H1 (cell line): ENCODE results near the gene AFAP1L1. TPM values are rescaled to one million over a fixed set of nuclear protein-coding genes. Genes with fewer than 3 reads are reported as not detected.

Experiments used
- CTCF ChIA-PET: fragments of 300-600 bp; sonication (Branson Sonifier 250); formaldehyde crosslinking; loops from one replicate; lab custom pipeline; 2021; ENCODE audit not compliant: partially characterized antibody; lab: Charles Lee
- POLR2A ChIA-PET: fragments of 300-600 bp; sonication (Branson Sonifier 250); formaldehyde crosslinking; loops from one replicate; lab custom pipeline; 2021; ENCODE audit warnings: inconsistent platforms; ENCODE audit not compliant: partially characterized antibody; lab: Charles Lee
- DNase-seq, 2 experiments: peaks; one replicate each; pipeline versions ENCODE4 v3.0.0 to v3.0.0-alpha.2; 2010 to 2022; ENCODE audit warnings: low spot score in 2 of 2, low read depth in 1 of 2, mixed read lengths in 1 of 2
- FAIRE-seq: peaks from 2 replicates; lab custom pipeline; 2011; peaks lifted over from hg19 to GRCh38; lab: Jason Lieb, UNC
- H2AFZ ChIP-seq: 2 replicates; pipeline ENCODE4 v1.8.1; 2012; ENCODE audit warnings: low read length, inconsistent platforms
- H2AK5ac ChIP-seq: 2 replicates; pipeline ENCODE4 v1.6.1; 2013; ENCODE audit warnings: low read depth, low read length
- H2BK120ac ChIP-seq: replicated peaks from 2 replicates; pipeline ENCODE3; 2013; ENCODE audit warnings: low read depth, low read length, inconsistent platforms
- H2BK12ac ChIP-seq: 2 replicates; pipeline ENCODE4 v1.6.1; 2013; ENCODE audit warnings: low read depth, low read length
- H2BK15ac ChIP-seq: 2 replicates; pipeline ENCODE4 v1.6.1; 2013; ENCODE audit warnings: low read length
- H2BK20ac ChIP-seq: 2 replicates; pipeline ENCODE4 v1.6.1; 2013; ENCODE audit warnings: low read length
- H2BK5ac ChIP-seq: 2 replicates; pipeline ENCODE4 v1.6.1; 2013; ENCODE audit warnings: low read depth, low read length
- H3K14ac ChIP-seq: 2 replicates; pipeline ENCODE4 v1.6.1; 2013; ENCODE audit warnings: inconsistent platforms; ENCODE audit not compliant: insufficient read length
- H3K18ac ChIP-seq: 2 replicates; pipeline ENCODE4 v1.6.1; 2013; ENCODE audit warnings: low read length; ENCODE audit errors: extremely low read depth
- H3K23ac ChIP-seq: 2 replicates; pipeline ENCODE4 v1.6.1; 2013; ENCODE audit warnings: inconsistent platforms; ENCODE audit not compliant: insufficient read length
- H3K23me2 ChIP-seq: 2 replicates; pipeline ENCODE4 v1.6.1; 2013; ENCODE audit warnings: low read depth, low read length
- H3K27ac ChIP-seq: 2 replicates; pipeline ENCODE4 v1.6.1; 2011; ENCODE audit warnings: low read depth, low read length, inconsistent platforms
- H3K27me3 ChIP-seq, 4 experiments: replicated peaks in 1 of 4; 1 replicate in 1 of 4; 2 replicates in 3 of 4; pipeline versions ENCODE4 v1.6.1 to v1.8.1; 2011 to 2013; ENCODE audit warnings: low read length in 3 of 4, mild to moderate bottlenecking in 3 of 4, inconsistent platforms in 2 of 4, mixed read lengths in 2 of 4, moderate library complexity in 1 of 4; ENCODE audit not compliant: control insufficient read depth in 3 of 4, insufficient read depth in 3 of 4; ENCODE audit errors: extremely low read depth in 1 of 4
- H3K36me3 ChIP-seq, 4 experiments: 2 replicates each; pipeline versions ENCODE4 v1.6.1 to v1.8.1; 2011 to 2013; ENCODE audit warnings: mild to moderate bottlenecking in 4 of 4, low read length in 3 of 4, moderate library complexity in 2 of 4, control low read depth in 1 of 4, inconsistent platforms in 1 of 4; ENCODE audit not compliant: insufficient read depth in 4 of 4, control insufficient read depth in 2 of 4
- H3K4ac ChIP-seq: replicated peaks from 2 replicates; pipeline ENCODE3; 2013; ENCODE audit warnings: low read length, low read depth, mixed read lengths, inconsistent platforms; ENCODE audit not compliant: insufficient read length
- H3K4me1 ChIP-seq, 4 experiments: replicated peaks in 1 of 4; 1 replicate in 1 of 4; 2 replicates in 3 of 4; pipeline versions ENCODE4 v1.6.1 to v1.8.1; 2011 to 2013; ENCODE audit warnings: low read length in 3 of 4, inconsistent platforms in 2 of 4, mixed read lengths in 1 of 4; ENCODE audit not compliant: insufficient read depth in 4 of 4, control insufficient read depth in 3 of 4
- H3K4me2 ChIP-seq, 2 experiments: 2 replicates each; pipeline versions ENCODE4 v1.6.1 to v1.8.1; 2011 to 2013; ENCODE audit warnings: low read depth in 2 of 2, low read length in 2 of 2, control low read depth in 1 of 2, inconsistent platforms in 1 of 2, mild to moderate bottlenecking in 1 of 2; ENCODE audit not compliant: insufficient read depth in 1 of 2
- H3K4me3 ChIP-seq, 4 experiments: fragments of 200-600, 300-600 bp in 1 of 4; sonication (generic), shearing (Covaris generic), sonication (Bioruptor Twin) in 1 of 4; 2 replicates each; pipeline versions ENCODE4 v1.5.1 to v1.8.1; 2011 to 2016; ENCODE audit warnings: low read length in 4 of 4, low read depth in 3 of 4, control low read depth in 2 of 4, inconsistent platforms in 2 of 4, mild to moderate bottlenecking in 2 of 4, mixed read lengths in 1 of 4, moderate library complexity in 1 of 4; ENCODE audit not compliant: insufficient read depth in 2 of 4; ENCODE audit errors: extremely low read depth in 1 of 4
- H3K56ac ChIP-seq: replicated peaks from 2 replicates; pipeline ENCODE3; 2013; ENCODE audit warnings: low read depth, mild to moderate bottlenecking, mixed read lengths, low read length, inconsistent platforms; ENCODE audit not compliant: insufficient read length
- H3K79me1 ChIP-seq: 2 replicates; pipeline ENCODE4 v1.6.1; 2013; ENCODE audit warnings: low read depth, low read length, control low read depth
- H3K79me2 ChIP-seq, 2 experiments: 2 replicates each; pipeline versions ENCODE4 v1.6.1 to v1.8.1; 2012 to 2013; ENCODE audit warnings: low read length in 2 of 2, mild to moderate bottlenecking in 2 of 2, inconsistent platforms in 1 of 2; ENCODE audit not compliant: insufficient read depth in 2 of 2, control insufficient read depth in 1 of 2
- H3K9ac ChIP-seq, 4 experiments: replicated peaks in 1 of 4; 1 replicate in 1 of 4; 2 replicates in 3 of 4; pipeline versions ENCODE4 v1.6.1 to v1.8.1; 2011 to 2013; ENCODE audit warnings: low read depth in 3 of 4, low read length in 3 of 4, control low read depth in 2 of 4, mild to moderate bottlenecking in 2 of 4, moderate library complexity in 2 of 4, inconsistent platforms in 1 of 4; ENCODE audit errors: extremely low read depth in 1 of 4
- H3K9me3 ChIP-seq, 2 experiments: 2 replicates each; pipeline versions ENCODE4 v1.6.1 to v1.8.1; 2012 to 2013; ENCODE audit warnings: mild to moderate bottlenecking in 2 of 2, moderate library complexity in 2 of 2, control low read depth in 1 of 2, inconsistent platforms in 1 of 2, low read depth in 1 of 2, low read length in 1 of 2, mixed read lengths in 1 of 2; ENCODE audit not compliant: insufficient read depth in 2 of 2
- H4K20me1 ChIP-seq, 2 experiments: replicated peaks in 1 of 2; 2 replicates each; pipeline versions ENCODE3 to v1.8.1; 2011 to 2013; ENCODE audit warnings: inconsistent platforms in 2 of 2, low read length in 2 of 2, mild to moderate bottlenecking in 1 of 2; ENCODE audit not compliant: insufficient read depth in 2 of 2, control insufficient read depth in 1 of 2
- H4K5ac ChIP-seq: 2 replicates; pipeline ENCODE4 v1.6.1; 2013; ENCODE audit warnings: low read length, low read depth, mixed read lengths, inconsistent platforms; ENCODE audit not compliant: insufficient read length
- H4K8ac ChIP-seq: 2 replicates; pipeline ENCODE4 v1.8.0; 2013; ENCODE audit warnings: mild to moderate bottlenecking, moderate library complexity, low read length, inconsistent platforms; ENCODE audit not compliant: insufficient read depth; ENCODE audit errors: extremely low read depth
- H4K91ac ChIP-seq: replicated peaks from 2 replicates; pipeline ENCODE3; 2013; ENCODE audit warnings: low read length, mixed read lengths, inconsistent platforms; ENCODE audit not compliant: insufficient read length
- BRCA1 ChIP-seq: IDR thresholded peaks from 2 replicates; pipeline ENCODE4 v1.6.1; 2012; ENCODE audit warnings: low read depth, low read length, improper control_type of control experiment
- EP300 ChIP-seq, 2 experiments: IDR thresholded peaks; 1 replicate in 1 of 2; 2 replicates in 1 of 2; pipeline ENCODE4 v1.6.1; 2011 to 2012; ENCODE audit warnings: low read depth in 2 of 2, low read length in 2 of 2, mild to moderate bottlenecking in 2 of 2, borderline replicate concordance in 1 of 2, inconsistent platforms in 1 of 2, moderate library complexity in 1 of 2
- GTF2F1 ChIP-seq: IDR thresholded peaks from 2 replicates; pipeline ENCODE4 v1.6.1; 2012; ENCODE audit warnings: low read depth, low read length, improper control_type of control experiment, borderline replicate concordance
- JUN ChIP-seq: IDR thresholded peaks from 2 replicates; pipeline ENCODE4 v1.6.1; 2011; ENCODE audit warnings: low read depth, mild to moderate bottlenecking, improper control_type of control experiment, low read length
- JUND ChIP-seq: IDR thresholded peaks from 2 replicates; pipeline ENCODE4 v1.6.1; 2011; ENCODE audit warnings: mild to moderate bottlenecking, improper control_type of control experiment, low read length
- KDM1A ChIP-seq: fragments of 200-600, 300-600 bp; sonication (generic); IDR thresholded peaks from 2 replicates; pipeline ENCODE4 v1.7.1; 2016; ENCODE audit warnings: mild to moderate bottlenecking, low read length, borderline replicate concordance
- MAFK ChIP-seq: IDR thresholded peaks from 2 replicates; pipeline ENCODE4 v1.6.1; 2012; ENCODE audit warnings: low read depth, mild to moderate bottlenecking, improper control_type of control experiment, low read length
- PHF8 ChIP-seq: fragments of 200-600 bp; sonication (generic); conservative IDR thresholded peaks from 2 replicates; pipeline ENCODE4 v1.7.1; 2012; ENCODE audit warnings: low read depth, mild to moderate bottlenecking, inconsistent platforms, low read length, moderate library complexity
- RAD21 ChIP-seq, 2 experiments: IDR thresholded peaks in 1 of 2; conservative IDR thresholded peaks in 1 of 2; 2 replicates each; pipeline ENCODE4 v1.6.1; 2011; ENCODE audit warnings: low read depth in 2 of 2, low read length in 2 of 2, improper control_type of control experiment in 1 of 2, inconsistent platforms in 1 of 2, mild to moderate bottlenecking in 1 of 2, moderate library complexity in 1 of 2
- RFX5 ChIP-seq: IDR thresholded peaks from 2 replicates; pipeline ENCODE4 v1.6.1; 2011; ENCODE audit warnings: low read depth, low read length, improper control_type of control experiment, borderline replicate concordance
- SUZ12 ChIP-seq: fragments of 200-600 bp; sonication (generic); IDR thresholded peaks from 2 replicates; pipeline ENCODE4 v1.6.1; 2012; ENCODE audit warnings: mild to moderate bottlenecking, inconsistent platforms, low read length, moderate library complexity, mixed read lengths
- TAF7 ChIP-seq: optimal IDR thresholded peaks from 2 replicates; pipeline ENCODE3; 2011; ENCODE audit warnings: low read depth, mild to moderate bottlenecking, inconsistent platforms, low read length, moderate library complexity, borderline replicate concordance
- TBP ChIP-seq: IDR thresholded peaks from 2 replicates; pipeline ENCODE4 v1.6.1; 2011; ENCODE audit warnings: low read depth, low read length, improper control_type of control experiment
- TEAD4 ChIP-seq: IDR thresholded peaks from 2 replicates; pipeline ENCODE4 v1.6.1; 2012; ENCODE audit warnings: low read depth, low read length, inconsistent platforms, mixed read lengths
- WGBS, 2 experiments: shearing (Covaris generic) in 1 of 2; methylation state at CpG; one replicate each; pipeline versions ENCODE4 v1.1.6 to v1.1.7; 2013 to 2015; ENCODE audit warnings: low lambda C conversion rate in 2 of 2, mixed read lengths in 2 of 2, inconsistent platforms in 1 of 2, low coverage in 1 of 2, missing lambda C conversion rate in 1 of 2; ENCODE audit not compliant: insufficient replicate concordance in 2 of 2, insufficient coverage in 1 of 2, insufficient read length in 1 of 2; ENCODE audit errors: extremely low coverage in 1 of 2, missing lambda C conversion rate in 1 of 2; 5-methylcytosine and 5-hydroxymethylcytosine counted together
- polyA plus RNA-seq, 7 experiments: library from polyadenylated mRNA; depleted of rRNA in 3 of 7; stranded (reverse) in 5 of 7; unstranded in 2 of 7; fragments of >200 nt in 5 of 7; fragments of 200-250 nt in 2 of 7; gene quantifications; 1 replicate in 5 of 7; 2 replicates in 1 of 7; 4 replicates in 1 of 7; pipeline versions ENCODE4 v1.2.1 to v1.2.3, GENCODE V29; 2011 to 2013; ENCODE audit warnings: missing spikeins in 2 of 7, mixed read lengths in 2 of 7
- total RNA-seq: library from RNA; stranded (reverse); fragmentation: NEBNext Ultra II Directional; extraction: Animal tissue kit (Norgen Biotek cat#: 25700); gene quantifications from 2 replicates; pipeline ENCODE4 v1.2.1, GENCODE V29; 2021

AFAP1L1 gene
- total and polyA plus RNA-seq, 2 of the 8 experiments (the other 6 are each of a cell fraction or from before 2014, with no cell fraction given), result 0.79 to 4.7 TPM

GRCh38 chr5:149265068-149265465, 6.6 kb upstream of the AFAP1L1 start:
- no peak for FAIRE-seq

More at GRCh38 chr5:149265068-149265465, 6.6 kb upstream of the AFAP1L1 start:
- no peaks in the 10 kb centered on the region for H3K36me3 ChIP-seq
- H3K9ac ChIP-seq, result no peak overlapping the region
- peaks cover 0 to 2% of the 10 kb centered on the region in 2 experiments for H4K20me1 ChIP-seq
- POLR2A ChIA-PET, result interaction anchor here (1.0 kb wide), 1 partner anchor 124 kb away, joined by 3 read pairs; the partner anchor contains the start of gene ABLIM3
- H4K91ac ChIP-seq, result no peak overlapping the region
- H4K5ac ChIP-seq, result no peak overlapping the region
- H2BK12ac ChIP-seq, result no peak overlapping the region
- H2BK120ac ChIP-seq, result no peak overlapping the region
- H3K4ac ChIP-seq, result no peak overlapping the region
- CTCF ChIA-PET, result interaction anchor here (0.6 to 7.5 kb wide), 46 partner anchors 8 to 534 kb away, joined by 3 to 88 read pairs (median 4); partner anchors contain the start of genes ABLIM3, ADRB2 and GRPEL2
- H2AK5ac ChIP-seq, result no peak overlapping the region
- H3K4me2 ChIP-seq, result no peak overlapping the region
- no peak overlapping the region for H3K27ac ChIP-seq
- no peak overlapping the region for H3K4me3 ChIP-seq
- H3K18ac ChIP-seq, result no peak overlapping the region
- no peaks in the 10 kb centered on the region for H3K79me2 ChIP-seq
- no peaks in the 10 kb centered on the region for H3K23me2 ChIP-seq
- no peak overlapping the region for H2BK15ac ChIP-seq
- H3K4me1 ChIP-seq, result no peaks in the 10 kb centered on the region
- H3K56ac ChIP-seq, result no peak overlapping the region
- H2AFZ ChIP-seq, result peak overlapping the region; percentile 56; the same call in 1 of the 2 replicates
- no peak for DNase-seq
- no peaks in the 10 kb centered on the region for H3K79me1 ChIP-seq
- H2BK20ac ChIP-seq, result no peak overlapping the region
- H2BK5ac ChIP-seq, result no peak overlapping the region
- no peak overlapping the region for H4K8ac ChIP-seq
- no peak overlapping the region for H3K14ac ChIP-seq
- H3K9me3 ChIP-seq, result no peaks in the 10 kb centered on the region
- H3K23ac ChIP-seq, result no peak overlapping the region
- 82% methylated on average over 7 of the region's 7 CpGs; no CpG with 5 or more reads in 1 of the 2 experiments for WGBS, 2 experiments
- peaks cover 0 to 8% (median 5%) of the 10 kb centered on the region in 4 experiments; a peak in 6 of 7 replicates for H3K27me3 ChIP-seq
- no peak for TF ChIP-seq RFX5
- TF ChIP-seq PHF8, result no peak
- no peak for TF ChIP-seq GTF2F1
- no peak for TF ChIP-seq MAFK
- no peak for TF ChIP-seq KDM1A
- no peak for TF ChIP-seq JUND
- no peak for TF ChIP-seq EP300 (IDR thresholded peaks at IDR 0.05; ENCODE audit: borderline replicate concordance in 1 of 2, low read depth in 2 of 2, low read length in 2 of 2)
- TF ChIP-seq RAD21 (IDR thresholded peaks at IDR 0.05 in 1 of 2, conservative IDR thresholded peaks at IDR 0.05 in 1 of 2; ENCODE audit: low read depth in 2 of 2, low read length in 2 of 2), result no peak
- no peak for TF ChIP-seq TEAD4
- no peak for TF ChIP-seq TAF7
- TF ChIP-seq JUN, result no peak
- TF ChIP-seq TBP, result no peak
- TF ChIP-seq BRCA1, result no peak
- TF ChIP-seq SUZ12, result no peak
